SK-N-SH (cell line): Measurements from ENCODE around the gene LRMDA. TPM values are rescaled to one million over a fixed set of nuclear protein-coding genes. Genes with fewer than 3 reads are reported as not detected.

Source experiments
- CTCF ChIA-PET: fragments of 300-600, 350-600 bp; formaldehyde crosslinking; extraction: SDS; loops from one replicate; lab custom pipeline; 2021; lab: Yijun Ruan, JAX
- POLR2A ChIA-PET: fragments of 350-600 bp; sonication (Branson Sonifier 250); formaldehyde crosslinking; extraction: SDS; loops from one replicate; lab custom pipeline; 2020; ENCODE audit warnings: antibody characterized with exemption, inconsistent platforms; lab: Yijun Ruan, JAX
- DNase-seq: peaks from one replicate; pipeline ENCODE4 v3.0.0; 2012
- H2AFZ ChIP-seq: fragments of 200-600 bp; sonication (generic); 2 replicates; pipeline ENCODE4 v1.8.1; 2016; ENCODE audit warnings: antibody characterized with exemption, mild to moderate bottlenecking, low read depth
- H3F3A ChIP-seq: fragments of 200-600 bp; sonication (generic); replicated peaks from 2 replicates; pipeline ENCODE3; 2016; ENCODE audit warnings: antibody characterized with exemption, mild to moderate bottlenecking; ENCODE audit not compliant: insufficient read depth
- H3K27ac ChIP-seq, 2 experiments: fragments of 200-500 bp in 1 of 2; fragments of 200-600 bp in 1 of 2; sonication (Bioruptor generic) in 1 of 2; sonication (generic), shearing (Covaris generic) in 1 of 2; 2 replicates each; pipeline versions ENCODE4 v1.5.1 to v1.6.1; 2014 to 2016; ENCODE audit warnings: low read depth in 2 of 2, inconsistent platforms in 1 of 2, low read length in 1 of 2, mild to moderate bottlenecking in 1 of 2, mixed read lengths in 1 of 2
- H3K27me3 ChIP-seq: fragments of 200-600 bp; sonication (generic), shearing (Covaris generic); 2 replicates; pipeline ENCODE4 v1.6.1; 2016; ENCODE audit warnings: mixed run types; ENCODE audit not compliant: insufficient read depth
- H3K36me3 ChIP-seq, 2 experiments: fragments of 200-500 bp in 1 of 2; fragments of 200-600 bp in 1 of 2; sonication (Bioruptor generic) in 1 of 2; sonication (generic) in 1 of 2; replicated peaks in 1 of 2; 2 replicates each; pipeline versions ENCODE3 to v1.5.1; 2014 to 2016; ENCODE audit warnings: low read length in 1 of 2, mild to moderate bottlenecking in 1 of 2; ENCODE audit not compliant: insufficient read depth in 2 of 2, control insufficient read depth in 1 of 2
- H3K4me1 ChIP-seq, 2 experiments: fragments of 200-500 bp in 1 of 2; fragments of 200-600 bp in 1 of 2; sonication (Bioruptor generic) in 1 of 2; sonication (generic), shearing (Covaris generic) in 1 of 2; 2 replicates each; pipeline versions ENCODE4 v1.5.1 to v1.6.1; 2014 to 2016; ENCODE audit warnings: low read depth in 1 of 2, low read length in 1 of 2, mixed run types in 1 of 2; ENCODE audit not compliant: insufficient read depth in 2 of 2, control insufficient read depth in 1 of 2
- H3K4me2 ChIP-seq: fragments of 200-600 bp; sonication (generic), shearing (Covaris generic); 2 replicates; pipeline ENCODE4 v1.6.1; 2017; ENCODE audit warnings: mixed run types
- H3K4me3 ChIP-seq, 2 experiments: fragments of 200-500 bp in 1 of 2; fragments of 200-600 bp in 1 of 2; sonication (Bioruptor generic) in 1 of 2; sonication (generic), shearing (Covaris generic) in 1 of 2; 2 replicates each; pipeline versions ENCODE4 v1.5.1 to v1.8.1; 2014 to 2016; ENCODE audit warnings: low read depth in 2 of 2, inconsistent platforms in 1 of 2, low read length in 1 of 2, mild to moderate bottlenecking in 1 of 2, mixed read lengths in 1 of 2, moderate library complexity in 1 of 2
- H3K79me2 ChIP-seq: fragments of 200-600 bp; sonication (generic); 2 replicates; pipeline ENCODE4 v1.8.1; 2017; ENCODE audit warnings: mild to moderate bottlenecking; ENCODE audit not compliant: insufficient read depth
- H3K9ac ChIP-seq: fragments of 200-600 bp; sonication (generic); 2 replicates; pipeline ENCODE4 v1.6.1; 2017; ENCODE audit warnings: mixed run types
- H3K9me2 ChIP-seq: fragments of 200-600 bp; sonication (generic); 2 replicates; pipeline ENCODE4 v1.6.1; 2017; ENCODE audit warnings: mixed run types
- H3K9me3 ChIP-seq: fragments of 200-600 bp; sonication (generic); 2 replicates; pipeline ENCODE4 v1.6.1; 2017; ENCODE audit warnings: mixed run types, mild to moderate bottlenecking, moderate library complexity
- H4K20me1 ChIP-seq: fragments of 200-600 bp; sonication (generic); 2 replicates; pipeline ENCODE4 v1.6.1; 2017; ENCODE audit warnings: mild to moderate bottlenecking, mixed run types; ENCODE audit not compliant: insufficient read depth
- CHD2 ChIP-seq: fragments of 150-350 bp; IDR thresholded peaks from 2 replicates; pipeline ENCODE4 v1.6.1; 2018; ENCODE audit warnings: low read length; ENCODE audit not compliant: partially characterized antibody
- EP300 ChIP-seq, 2 experiments: IDR thresholded peaks; 2 replicates each; pipeline versions ENCODE4 v1.4.0 to v1.6.1; 2012; ENCODE audit warnings: borderline replicate concordance in 1 of 2, low read depth in 1 of 2, low read length in 1 of 2
- EZH2phosphoT487 ChIP-seq: fragments of 200-600 bp; sonication (generic); IDR thresholded peaks from 2 replicates; pipeline ENCODE4 v1.6.1; 2017; ENCODE audit warnings: low read depth, mixed run types, mild to moderate bottlenecking, antibody characterized with exemption, moderate library complexity, borderline replicate concordance
- FOXJ3 ChIP-seq: sonication (generic); formaldehyde crosslinking; IDR thresholded peaks from 2 replicates; pipeline ENCODE4 v1.5.1; 2020; ENCODE audit warnings: mild to moderate bottlenecking, missing genetic modification reagents
- FOXM1 ChIP-seq: IDR thresholded peaks from 2 replicates; pipeline ENCODE4 v1.4.0; 2012; ENCODE audit warnings: low read depth, mild to moderate bottlenecking
- RFX5 ChIP-seq: IDR thresholded peaks from 2 replicates; pipeline ENCODE4 v1.6.1; 2012; ENCODE audit warnings: mild to moderate bottlenecking, improper control_type of control experiment, low read length
- TCF12 ChIP-seq: IDR thresholded peaks from 2 replicates; pipeline ENCODE4 v1.4.0; 2012
- ZBTB33 ChIP-seq: IDR thresholded peaks from 2 replicates; pipeline ENCODE4 v1.4.0; 2012; ENCODE audit warnings: low read depth, borderline replicate concordance
- WGBS: methylation state at CpG from one replicate; pipeline ENCODE4 v1.1.6; 2017; ENCODE audit warnings: low lambda C conversion rate; 5-methylcytosine and 5-hydroxymethylcytosine counted together
- polyA plus RNA-seq, 3 experiments: library from polyadenylated mRNA; depleted of rRNA; stranded (reverse); fragments of >200 nt; gene quantifications; 2 replicates each; pipeline ENCODE4 v1.2.3, GENCODE V29; 2012
- TF ChIP-seq, protein P1 (sequence below): fragments of 150-350 bp; IDR thresholded peaks from 2 replicates; pipeline ENCODE4 v1.6.1; 2017; ENCODE audit warnings: antibody characterized with exemption, low read length, low read depth, borderline replicate concordance

LRMDA gene
- polyA plus RNA-seq, 1 of the 3 experiments (the other 2 are of a cell fraction) = 0.95 TPM

GRCh38 chr10:75938380-75939122 lies 507.1 kb downstream of the LRMDA start:
- ChIA-PET CTCF (no interaction called here), POLR2A (no interaction called here)
- Histone ChIP-seq H3K27me3 (no peaks in the 10 kb centered on the region), H3K4me2 (no peak overlapping the region), H3F3A (no peaks in the 10 kb centered on the region), H2AFZ (no peak overlapping the region), H3K9me3 (no peaks in the 10 kb centered on the region), H4K20me1 (no peaks in the 10 kb centered on the region), H3K9ac (no peak overlapping the region), H3K27ac (no peak overlapping the region), H3K4me3 (no peak overlapping the region), H3K36me3 (no peaks in the 10 kb centered on the region), H3K4me1 (no peaks in the 10 kb centered on the region), H3K9me2 (no peaks in the 10 kb centered on the region), H3K79me2 (no peaks in the 10 kb centered on the region)
- TF ChIP-seq CHD2 (no peak), EZH2phosphoT487 (no peak), EP300 (IDR thresholded peaks at IDR 0.05; ENCODE audit: borderline replicate concordance in 1 of 2, low read depth in 1 of 2, low read length in 1 of 2) (no peak), TCF12 (no peak)
- TF ChIP-seq, protein P1, sequence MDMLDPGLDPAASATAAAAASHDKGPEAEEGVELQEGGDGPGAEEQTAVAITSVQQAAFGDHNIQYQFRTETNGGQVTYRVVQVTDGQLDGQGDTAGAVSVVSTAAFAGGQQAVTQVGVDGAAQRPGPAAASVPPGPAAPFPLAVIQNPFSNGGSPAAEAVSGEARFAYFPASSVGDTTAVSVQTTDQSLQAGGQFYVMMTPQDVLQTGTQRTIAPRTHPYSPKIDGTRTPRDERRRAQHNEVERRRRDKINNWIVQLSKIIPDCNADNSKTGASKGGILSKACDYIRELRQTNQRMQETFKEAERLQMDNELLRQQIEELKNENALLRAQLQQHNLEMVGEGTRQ = no peak
- 73% methylated on average over 13 of the region's 13 CpGs for WGBS
- DNase-seq = no peak

GRCh38 chr10:75939541-75939940 lies 508.1 kb downstream of the LRMDA start:
- 21% methylated on average over 3 of the region's 3 CpGs for WGBS
- no peak overlapping the region for H3K9ac ChIP-seq
- DNase-seq = no peak
- TF ChIP-seq RFX5 (no peak), FOXM1 (no peak), ZBTB33 (no peak), FOXJ3 (CRISPR knock-in tag) (no peak)
- no peak overlapping the region for H3K4me3 ChIP-seq
- no peaks in the 10 kb centered on the region for H3F3A ChIP-seq
- no peak overlapping the region for H3K4me2 ChIP-seq
- H3K79me2 ChIP-seq = no peaks in the 10 kb centered on the region
- CTCF ChIA-PET = no interaction called here
- POLR2A ChIA-PET = no interaction called here
- no peaks in the 10 kb centered on the region for H3K9me2 ChIP-seq
- no peaks in the 10 kb centered on the region for H4K20me1 ChIP-seq
- no peak overlapping the region for H2AFZ ChIP-seq
- H3K4me1 ChIP-seq = no peaks in the 10 kb centered on the region
- no peak overlapping the region for H3K27ac ChIP-seq
- H3K27me3 ChIP-seq = no peaks in the 10 kb centered on the region
- H3K36me3 ChIP-seq = no peaks in the 10 kb centered on the region
- H3K9me3 ChIP-seq = no peaks in the 10 kb centered on the region
